ENCODE results near the gene RGL1. TPM values are rescaled to one million over a fixed set of nuclear protein-coding genes. Genes with fewer than 3 reads are reported as not detected.

RGL1 gene
- total RNA-seq, 1 experiment from 2014 or later: 34.5 TPM

GRCh38 chr1:183962903-183963302, 158.0 kb downstream of the RGL1 start:
- BruUV-seq (replicated peaks): no TSS peak
- Mint-ChIP-seq H3K4me1 (ENCODE audit: low read depth, unreplicated experiment) (no peaks in the 10 kb centered on the region), H3K4me3 (ENCODE audit: unreplicated experiment) (no peak overlapping the region), H3K36me3 (ENCODE audit: insufficient read depth, unreplicated experiment) (peaks cover 6% of the 10 kb centered on the region), H3K9me3 (ENCODE audit: unreplicated experiment) (no peaks in the 10 kb centered on the region), H3K27ac (ENCODE audit: unreplicated experiment) (no peak overlapping the region), H3K27me3 (ENCODE audit: insufficient read depth, unreplicated experiment) (no peaks in the 10 kb centered on the region)
- H3K27me3 ChIP-seq (replicated peaks; ENCODE audit: control insufficient read depth, insufficient read depth, low read length): no peaks in the 10 kb centered on the region
- intact Hi-C loops (cut with micrococcal nuclease; ENCODE audit: unreplicated experiment): no loop called here
- no peak for TF ChIP-seq CTCF (IDR thresholded peaks at IDR 0.05; ENCODE audit: insufficient read depth in 1 of 2, low read depth in 1 of 2, low read length in 1 of 2, severe bottlenecking in 1 of 2, unreplicated experiment in 1 of 2)
- 0 out of 2 replicates have a peak, but pooled peaks cover 8% of the 10 kb centered on the region for H3K4me1 ChIP-seq
- H3K4me3 ChIP-seq (ENCODE audit: low read depth, low read length): no peak overlapping the region
- DNase-seq: no peak
- POLR2A ChIA-PET: no interaction called here
- CTCF ChIA-PET: no interaction called here
- H3K9me3 ChIP-seq: no peaks in the 10 kb centered on the region
- no peaks in the 10 kb centered on the region for H3K36me3 ChIP-seq (ENCODE audit: control insufficient read depth, insufficient read depth, low read length)

- no TSS peak for BruUV-seq (replicated peaks)
- no peaks in the 10 kb centered on the region for H3K9me3 ChIP-seq
- H3K27me3 ChIP-seq (replicated peaks; ENCODE audit: control insufficient read depth, insufficient read depth, low read length): no peaks in the 10 kb centered on the region
- Mint-ChIP-seq H3K4me1 (ENCODE audit: low read depth, unreplicated experiment) (no peaks in the 10 kb centered on the region), H3K27me3 (ENCODE audit: insufficient read depth, unreplicated experiment) (no peaks in the 10 kb centered on the region), H3K4me3 (ENCODE audit: unreplicated experiment) (no peak overlapping the region), H3K27ac (ENCODE audit: unreplicated experiment) (no peak overlapping the region), H3K36me3 (ENCODE audit: insufficient read depth, unreplicated experiment) (peaks cover 6% of the 10 kb centered on the region), H3K9me3 (ENCODE audit: unreplicated experiment) (no peaks in the 10 kb centered on the region)
- intact Hi-C loops (cut with micrococcal nuclease; ENCODE audit: unreplicated experiment): loop anchor here (1.0 kb wide), 1 partner anchor 26 kb away; no protein-coding TSS in a partner anchor
- POLR2A ChIA-PET: no interaction called here
- no peaks in the 10 kb centered on the region for H3K36me3 ChIP-seq (ENCODE audit: control insufficient read depth, insufficient read depth, low read length)
- TF ChIP-seq CTCF (IDR thresholded peaks at IDR 0.05; ENCODE audit: insufficient read depth in 1 of 2, low read depth in 1 of 2, low read length in 1 of 2, severe bottlenecking in 1 of 2, unreplicated experiment in 1 of 2): no peak
- no peak for DNase-seq
- CTCF ChIA-PET: no interaction called here
- H3K4me3 ChIP-seq (ENCODE audit: low read depth, low read length): no peak overlapping the region
- 0 out of 2 replicates have a peak, but pooled peaks cover 8% of the 10 kb centered on the region for H3K4me1 ChIP-seq
Measured at GRCh38 chr1:183965726-183966125, 160.8 kb downstream of the RGL1 start.

- CTCF ChIA-PET: no interaction called here
- no peaks in the 10 kb centered on the region for H3K9me3 Mint-ChIP-seq (ENCODE audit: unreplicated experiment)
- no peak for DNase-seq
- 0 out of 2 replicates have a peak, but pooled peaks cover 8% of the 10 kb centered on the region for H3K4me1 ChIP-seq
- H3K27me3 ChIP-seq (replicated peaks; ENCODE audit: control insufficient read depth, insufficient read depth, low read length): no peaks in the 10 kb centered on the region
- H3K4me3 ChIP-seq (ENCODE audit: low read depth, low read length): no peak overlapping the region
- POLR2A ChIA-PET: no interaction called here
- no peak overlapping the region for H3K4me3 Mint-ChIP-seq (ENCODE audit: unreplicated experiment)
- no peak overlapping the region for H3K27ac Mint-ChIP-seq (ENCODE audit: unreplicated experiment)
- intact Hi-C loops (cut with micrococcal nuclease; ENCODE audit: unreplicated experiment): loop anchor here (1.0 kb wide), 1 partner anchor 25 kb away; no protein-coding TSS in a partner anchor
- no peaks in the 10 kb centered on the region for H3K36me3 ChIP-seq (ENCODE audit: control insufficient read depth, insufficient read depth, low read length)
- H3K36me3 Mint-ChIP-seq (ENCODE audit: insufficient read depth, unreplicated experiment): peaks cover 6% of the 10 kb centered on the region
- H3K9me3 ChIP-seq: no peaks in the 10 kb centered on the region
- TF ChIP-seq CTCF (IDR thresholded peaks at IDR 0.05; ENCODE audit: insufficient read depth in 1 of 2, low read depth in 1 of 2, low read length in 1 of 2, severe bottlenecking in 1 of 2, unreplicated experiment in 1 of 2): no peak
- H3K4me1 Mint-ChIP-seq (ENCODE audit: low read depth, unreplicated experiment): no peaks in the 10 kb centered on the region
- BruUV-seq (replicated peaks): no TSS peak
- H3K27me3 Mint-ChIP-seq (ENCODE audit: insufficient read depth, unreplicated experiment): no peaks in the 10 kb centered on the region
Measured at GRCh38 chr1:183966487-183966886, 161.6 kb downstream of the RGL1 start.

Measured in Caco-2 (cell line).